ENCODE measurements around the gene INO80B. TPM values are rescaled to one million over a fixed set of nuclear protein-coding genes. Genes with fewer than 3 reads are reported as not detected.
A peak's percentile ranks its signal among the peaks of the same experiment; 100 is the strongest.

Gene INO80B
- total and polyA plus RNA-seq, 2 donors (not counting 1 experiment from before 2014, with no cell fraction given) = 30.4 to 78.6 TPM

- H3K27me3 ChIP-seq (replicated peaks in 1 of 4; ENCODE audit: control extremely low read depth in 1 of 4, control insufficient read depth in 3 of 4, insufficient read depth in 4 of 4, low read length in 3 of 4) = no peaks in the 10 kb centered on the region
- CTCF ChIA-PET = interaction anchor here (1.0 to 1.7 kb wide), 5 partner anchors 23 to 116 kb away, joined by 3 to 6 read pairs (median 4); partner anchors contain the start of genes CCDC142, INO80B and TTC31
- peak overlapping the region; percentile 84 for H3K4me3 Mint-ChIP-seq
Measured at GRCh38 chr2:74414881-74415761, 39.8 kb upstream of the INO80B start.

More at GRCh38 chr2:74414881-74415761, 39.8 kb upstream of the INO80B start:
- H3K9me3 ChIP-seq (ENCODE audit: control extremely low read depth in 1 of 3, control insufficient read depth in 2 of 3, insufficient read depth in 1 of 3, low read length in 2 of 3) = no peaks in the 10 kb centered on the region
- DNase-seq (peak; percentile 66), ATAC-seq (ENCODE audit: low read depth) (peak; percentile 81)
- peaks cover 4% of the 10 kb centered on the region for H3K79me2 ChIP-seq (ENCODE audit: control insufficient read depth, insufficient read depth, low read length)
- H3K4me2 ChIP-seq (replicated peaks; ENCODE audit: low read depth, low read length, poor library complexity, severe bottlenecking) = peak overlapping the region; percentile 87
- H3K27me3 Mint-ChIP-seq = no peaks in the 10 kb centered on the region
- peak overlapping the region; percentile 72 for H3K9ac ChIP-seq (ENCODE audit: low read length)
- peak overlapping the region; percentile 83 for H3K27ac Mint-ChIP-seq
- H2AFZ ChIP-seq (ENCODE audit: insufficient read depth, low read depth, low read length, poor library complexity, severe bottlenecking) = peak overlapping the region; percentile 80
- H3K4me1 Mint-ChIP-seq = peaks cover 45% of the 10 kb centered on the region
- WGBS (ENCODE audit: insufficient coverage) = 10% methylated on average over 66 of the region's 66 CpGs
- no peaks in the 10 kb centered on the region for H3K9me3 Mint-ChIP-seq (ENCODE audit: insufficient read depth)
- POLR2A ChIA-PET = interaction anchor here (0.6 to 2.1 kb wide), 3 partner anchors 24 to 634 kb away, joined by 3 to 6 read pairs (median 5); no protein-coding TSS in a partner anchor
- H3K4me3 ChIP-seq (ENCODE audit: control extremely low read depth in 1 of 5, extremely low read depth in 1 of 5, insufficient read depth in 1 of 5, low read depth in 2 of 5, low read length in 4 of 5) = peak overlapping the region; percentile 16 to 67 (median 62)
- no peaks in the 10 kb centered on the region for H4K20me1 ChIP-seq (ENCODE audit: control insufficient read depth, insufficient read depth, low read length, poor library complexity, severe bottlenecking)
- TF ChIP-seq CTCF (IDR thresholded peaks at IDR 0.05) = peak; percentile 25
- TF ChIP-seq EZH2 (IDR thresholded peaks at IDR 0.05; ENCODE audit: borderline replicate concordance, insufficient read depth, low read depth, low read length, poor library complexity, severe bottlenecking) = no peak
- no peaks in the 10 kb centered on the region for H3K36me3 ChIP-seq (replicated peaks in 1 of 2; ENCODE audit: control extremely low read depth in 1 of 2, control insufficient read depth in 1 of 2, extremely low read depth in 1 of 2, insufficient read depth in 2 of 2, low read length in 1 of 2)
- peaks cover 38 to 53% of the 10 kb centered on the region in 2 donors for H3K4me1 ChIP-seq (ENCODE audit: control insufficient read depth in 2 of 2, insufficient read depth in 2 of 2, low read length in 2 of 2)
- H3K27ac ChIP-seq (ENCODE audit: low read length in 2 of 2) = peak overlapping the region; percentile 34 to 67
- intact Hi-C loops (cut with micrococcal nuclease) = loop anchor here (1.0 kb wide), 2 partner anchors 23 to 39 kb away; no protein-coding TSS in a partner anchor

Data from B cell (primary cell).